HepG2 (cell line): ENCODE data around the gene TSPAN31. TPM values are rescaled to one million over a fixed set of nuclear protein-coding genes. Genes with fewer than 3 reads are reported as not detected.

Experiments used
- BRF2 ChIP-seq: sonication (generic); formaldehyde crosslinking; IDR thresholded peaks from 2 replicates; pipeline ENCODE4 v1.8.1; 2022; ENCODE audit warnings: mild to moderate bottlenecking, missing genetic modification reagents
- MLLT10 ChIP-seq: sonication (generic); formaldehyde crosslinking; IDR thresholded peaks from 2 replicates; pipeline ENCODE4 v1.4.0; 2020; ENCODE audit warnings: missing genetic modification reagents
- NFKBIZ ChIP-seq: IDR thresholded peaks from 2 replicates; pipeline ENCODE4 v1.6.1; 2018; ENCODE audit warnings: missing genetic modification reagents, missing compliant biosample characterization
- NRL ChIP-seq: sonication (generic); formaldehyde crosslinking; IDR thresholded peaks from 2 replicates; pipeline ENCODE4 v1.5.0; 2020; ENCODE audit warnings: missing genetic modification reagents, mild to moderate bottlenecking, moderate library complexity, borderline replicate concordance
- PLSCR1 ChIP-seq: sonication (generic); formaldehyde crosslinking; IDR thresholded peaks from 2 replicates; pipeline ENCODE4 v1.5.0; 2020; ENCODE audit warnings: missing genetic modification reagents, mild to moderate bottlenecking, borderline replicate concordance
- SAP130 ChIP-seq: IDR thresholded peaks from 2 replicates; pipeline ENCODE4 v1.6.1; 2016; ENCODE audit warnings: low read depth
- TAF1 ChIP-seq: sonication (generic); formaldehyde crosslinking; IDR thresholded peaks from 2 replicates; pipeline ENCODE4 v1.4.0; 2020; ENCODE audit warnings: missing genetic modification reagents
- TGIF2 ChIP-seq: IDR thresholded peaks from 2 replicates; pipeline ENCODE4 v1.6.1; 2016; ENCODE audit warnings: control low read depth, missing compliant biosample characterization
- THAP9 ChIP-seq: sonication (generic); formaldehyde crosslinking; IDR thresholded peaks from 2 replicates; pipeline ENCODE4; 2020; ENCODE audit warnings: missing genetic modification reagents, mild to moderate bottlenecking, borderline replicate concordance
- ZBTB34 ChIP-seq: sonication (generic); formaldehyde crosslinking; IDR thresholded peaks from 2 replicates; pipeline ENCODE4 v1.8.0; 2022; ENCODE audit warnings: mild to moderate bottlenecking, missing genetic modification reagents
- ZNF367 ChIP-seq: sonication (generic); formaldehyde crosslinking; IDR thresholded peaks from 2 replicates; pipeline ENCODE4 v1.4.0; 2020; ENCODE audit warnings: missing genetic modification reagents, borderline replicate concordance
- ZNF563 ChIP-seq: sonication (generic); formaldehyde crosslinking; IDR thresholded peaks from 2 replicates; pipeline ENCODE4 v1.8.0; 2022; ENCODE audit warnings: mild to moderate bottlenecking, moderate library complexity, missing genetic modification reagents
- polyA plus RNA-seq, 8 experiments: library from polyadenylated mRNA; depleted of rRNA in 3 of 8; stranded (reverse) in 7 of 8; unstranded in 1 of 8; fragments of >200 nt; fragmentation: Illumina TruSeq in 4 of 8; extraction: Trizol in 4 of 8; gene quantifications; 2 replicates each; pipeline versions ENCODE4 v1.2.1 to v1.2.3, GENCODE V29; 2011 to 2016; ENCODE audit warnings: low read depth in 4 of 8, missing spikeins in 1 of 8, mixed read lengths in 1 of 8; ENCODE audit not compliant: insufficient read depth in 1 of 8
- total RNA-seq, 5 experiments: library from RNA; depleted of rRNA; stranded (reverse); fragments of >200 nt; fragmentation: Illumina TruSeq; extraction: Trizol; gene quantifications; 2 replicates each; pipeline ENCODE4 v1.2.3, GENCODE V29; 2016; ENCODE audit warnings: low read depth in 1 of 5

Gene TSPAN31
- total and polyA plus RNA-seq, 2 of the 13 experiments (the other 11 are each of a cell fraction or from before 2014, with no cell fraction given) = 10.4 to 24.6 TPM

- TF ChIP-seq THAP9 (CRISPR knock-in tag) = no peak
- no peak for TF ChIP-seq ZNF563
- TF ChIP-seq BRF2 (CRISPR knock-in tag) = no peak
- no peak for TF ChIP-seq NFKBIZ (CRISPR knock-in tag)
- TF ChIP-seq PLSCR1 (CRISPR knock-in tag) = no peak
- no peak for TF ChIP-seq NRL (CRISPR knock-in tag)
- TF ChIP-seq ZBTB34 (CRISPR knock-in tag) = no peak
- TF ChIP-seq TAF1 (CRISPR knock-in tag) = no peak
- no peak for TF ChIP-seq SAP130 (CRISPR knock-in tag)
- TF ChIP-seq TGIF2 (CRISPR knock-in tag) = no peak
- TF ChIP-seq ZNF367 (CRISPR knock-in tag) = no peak
- no peak for TF ChIP-seq MLLT10
These were observed 26.8 kb upstream of the TSPAN31 start (continued) for GRCh38 chr12:57717846-57718640.
